RWPE2 (cell line): ENCODE results near the gene C1D.

ENCODE experiments used
- ATAC-seq: fragments of 200-7000 bp; cut with Tn5 transposase; 3 replicates; pipeline ENCODE4 v1.9.1; 2021; ENCODE audit warnings: low read depth
- DNase-seq: peaks from one replicate; pipeline ENCODE4 v3.0.0-alpha.2; 2020; ENCODE audit warnings: low spot score
- H3K27ac ChIP-seq: fragments of 450-650 bp; 2 replicates; pipeline ENCODE4 v1.5.1; 2017; ENCODE audit warnings: mild to moderate bottlenecking; ENCODE audit not compliant: poor library complexity, severe bottlenecking
- H3K27me3 ChIP-seq: fragments of 250-450 bp; sonication (Bioruptor Pico); 2 replicates; pipeline ENCODE4 v1.5.1; 2021; ENCODE audit warnings: mild to moderate bottlenecking, moderate library complexity; ENCODE audit not compliant: insufficient read depth, poor library complexity, severe bottlenecking
- H3K36me3 ChIP-seq: fragments of 250-450 bp; sonication (Bioruptor Pico); 2 replicates; pipeline ENCODE4 v1.5.1; 2020; ENCODE audit warnings: low read depth, mild to moderate bottlenecking, moderate library complexity
- H3K4me1 ChIP-seq: fragments of 250-450 bp; sonication (Bioruptor Pico); 2 replicates; pipeline ENCODE4 v1.5.1; 2021; ENCODE audit warnings: mild to moderate bottlenecking, moderate library complexity; ENCODE audit not compliant: insufficient read depth, poor library complexity, severe bottlenecking
- H3K4me3 ChIP-seq: fragments of 250-450 bp; sonication (Bioruptor Pico); 2 replicates; pipeline ENCODE4 v1.5.1; 2021; ENCODE audit warnings: mild to moderate bottlenecking, moderate library complexity; ENCODE audit not compliant: severe bottlenecking
- H3K9me3 ChIP-seq: fragments of 250-450 bp; sonication (Bioruptor Pico); 2 replicates; pipeline ENCODE4 v1.5.1; 2021; ENCODE audit warnings: mild to moderate bottlenecking, moderate library complexity; ENCODE audit not compliant: severe bottlenecking
- TF ChIP-seq, protein P1 (sequence below): fragments of 450-650 bp; IDR thresholded peaks from one replicate; pipeline ENCODE4 v1.5.1; 2017; ENCODE audit warnings: mild to moderate bottlenecking, moderate library complexity; ENCODE audit not compliant: poor library complexity, severe bottlenecking

The C1D gene

GRCh38 chr2:68062680-68063387 is at the start of gene C1D:
Gene C1D (minus strand): TSS chr2:68063004. CDS start chr2:68047310, 15,694 bp downstream.
- H3K9me3 ChIP-seq: no peaks in the 10 kb centered on the region
- DNase-seq: peak; percentile 83
- no peaks in the 10 kb centered on the region; the same call in 1 of the 2 replicates for H3K36me3 ChIP-seq
- peak within 1 kb of the TSS; percentile 53 for H3K4me3 ChIP-seq
- TF ChIP-seq, protein P1, sequence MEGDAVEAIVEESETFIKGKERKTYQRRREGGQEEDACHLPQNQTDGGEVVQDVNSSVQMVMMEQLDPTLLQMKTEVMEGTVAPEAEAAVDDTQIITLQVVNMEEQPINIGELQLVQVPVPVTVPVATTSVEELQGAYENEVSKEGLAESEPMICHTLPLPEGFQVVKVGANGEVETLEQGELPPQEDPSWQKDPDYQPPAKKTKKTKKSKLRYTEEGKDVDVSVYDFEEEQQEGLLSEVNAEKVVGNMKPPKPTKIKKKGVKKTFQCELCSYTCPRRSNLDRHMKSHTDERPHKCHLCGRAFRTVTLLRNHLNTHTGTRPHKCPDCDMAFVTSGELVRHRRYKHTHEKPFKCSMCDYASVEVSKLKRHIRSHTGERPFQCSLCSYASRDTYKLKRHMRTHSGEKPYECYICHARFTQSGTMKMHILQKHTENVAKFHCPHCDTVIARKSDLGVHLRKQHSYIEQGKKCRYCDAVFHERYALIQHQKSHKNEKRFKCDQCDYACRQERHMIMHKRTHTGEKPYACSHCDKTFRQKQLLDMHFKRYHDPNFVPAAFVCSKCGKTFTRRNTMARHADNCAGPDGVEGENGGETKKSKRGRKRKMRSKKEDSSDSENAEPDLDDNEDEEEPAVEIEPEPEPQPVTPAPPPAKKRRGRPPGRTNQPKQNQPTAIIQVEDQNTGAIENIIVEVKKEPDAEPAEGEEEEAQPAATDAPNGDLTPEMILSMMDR: no peak
- ATAC-seq: peak; percentile 63
- no peaks in the 10 kb centered on the region for H3K27me3 ChIP-seq
- peaks cover 25% of the 10 kb centered on the region for H3K4me1 ChIP-seq
- peak within 1 kb of the TSS; percentile 63 for H3K27ac ChIP-seq

- Histone ChIP-seq H3K27ac (no peak overlapping the region), H3K4me3 (no peak overlapping the region), H3K27me3 (no peaks in the 10 kb centered on the region), H3K36me3 (no peaks in the 10 kb centered on the region), H3K9me3 (no peaks in the 10 kb centered on the region), H3K4me1 (no peaks in the 10 kb centered on the region)
- no peak for DNase-seq
- no peak for ATAC-seq
- TF ChIP-seq, protein P1: peak; percentile 9
Observed at GRCh38 chr2:68110102-68110501, 47.3 kb upstream of the C1D start.

DNA sequence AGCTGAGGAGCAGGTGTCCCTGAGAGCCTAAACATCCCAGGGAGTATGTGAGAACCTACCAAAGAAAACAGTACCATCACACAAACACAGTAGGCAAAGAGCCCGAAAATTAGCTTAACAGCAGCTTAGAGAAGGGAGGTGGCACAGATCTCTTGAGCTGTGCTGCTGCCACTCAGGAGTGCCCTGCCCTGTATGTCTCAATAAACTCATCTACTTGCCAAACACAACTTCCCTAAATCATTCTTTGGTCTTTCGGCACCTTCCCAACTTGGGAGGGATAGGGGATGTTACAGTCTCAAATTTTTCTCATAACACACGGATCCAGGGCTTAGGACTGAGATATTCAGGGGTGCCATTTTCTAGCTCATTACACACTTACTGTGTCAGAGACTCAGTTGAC is 45.3 kb upstream of the C1D start:
- Histone ChIP-seq H3K27ac (no peak overlapping the region), H3K4me1 (no peaks in the 10 kb centered on the region), H3K36me3 (no peaks in the 10 kb centered on the region), H3K9me3 (no peaks in the 10 kb centered on the region), H3K4me3 (no peak overlapping the region), H3K27me3 (no peaks in the 10 kb centered on the region)
- no peak for DNase-seq
- no peak for ATAC-seq
- TF ChIP-seq, protein P1: no peak

DNA sequence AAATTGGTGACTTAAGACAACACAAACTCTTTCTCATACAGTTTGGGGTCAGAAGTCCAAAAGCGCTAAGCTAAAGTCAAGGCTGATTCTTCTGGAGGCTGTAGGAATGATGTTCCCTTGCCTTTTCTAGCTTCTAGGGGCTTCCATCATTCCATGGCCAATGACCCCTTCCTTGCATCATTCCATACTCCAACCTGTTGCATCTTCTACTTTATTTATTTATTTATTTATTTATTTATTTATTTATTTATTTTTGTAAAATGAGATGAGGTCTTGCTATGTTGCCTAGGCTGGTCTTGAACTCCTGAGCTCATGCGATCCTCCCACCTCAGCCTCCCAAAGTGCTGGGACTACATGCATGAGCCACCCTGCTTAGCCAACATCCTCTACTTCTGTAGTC is 44.7 kb upstream of the C1D start:
- Histone ChIP-seq H3K27me3 (no peaks in the 10 kb centered on the region), H3K4me1 (no peaks in the 10 kb centered on the region), H3K9me3 (no peaks in the 10 kb centered on the region), H3K36me3 (no peaks in the 10 kb centered on the region), H3K27ac (no peak overlapping the region), H3K4me3 (no peak overlapping the region)
- TF ChIP-seq, protein P1: no peak
- DNase-seq (no peak), ATAC-seq (no peak)
